GM21723 (cell line): ENCODE results near the gene PCIF1.
"Not testable (repeated sequence)": the region's sequence is repeated elsewhere in the genome, so short reads cannot be mapped to it uniquely, and the experiment has no call there.

ENCODE experiments used
- ATAC-seq: cut with Tn5 transposase; IDR thresholded peaks from one replicate; pipeline ENCODE4 v1.9.1; 2021; ENCODE audit warnings: mild to moderate bottlenecking, moderate library complexity; ENCODE audit not compliant: unreplicated experiment

PCIF1 gene

DNA sequence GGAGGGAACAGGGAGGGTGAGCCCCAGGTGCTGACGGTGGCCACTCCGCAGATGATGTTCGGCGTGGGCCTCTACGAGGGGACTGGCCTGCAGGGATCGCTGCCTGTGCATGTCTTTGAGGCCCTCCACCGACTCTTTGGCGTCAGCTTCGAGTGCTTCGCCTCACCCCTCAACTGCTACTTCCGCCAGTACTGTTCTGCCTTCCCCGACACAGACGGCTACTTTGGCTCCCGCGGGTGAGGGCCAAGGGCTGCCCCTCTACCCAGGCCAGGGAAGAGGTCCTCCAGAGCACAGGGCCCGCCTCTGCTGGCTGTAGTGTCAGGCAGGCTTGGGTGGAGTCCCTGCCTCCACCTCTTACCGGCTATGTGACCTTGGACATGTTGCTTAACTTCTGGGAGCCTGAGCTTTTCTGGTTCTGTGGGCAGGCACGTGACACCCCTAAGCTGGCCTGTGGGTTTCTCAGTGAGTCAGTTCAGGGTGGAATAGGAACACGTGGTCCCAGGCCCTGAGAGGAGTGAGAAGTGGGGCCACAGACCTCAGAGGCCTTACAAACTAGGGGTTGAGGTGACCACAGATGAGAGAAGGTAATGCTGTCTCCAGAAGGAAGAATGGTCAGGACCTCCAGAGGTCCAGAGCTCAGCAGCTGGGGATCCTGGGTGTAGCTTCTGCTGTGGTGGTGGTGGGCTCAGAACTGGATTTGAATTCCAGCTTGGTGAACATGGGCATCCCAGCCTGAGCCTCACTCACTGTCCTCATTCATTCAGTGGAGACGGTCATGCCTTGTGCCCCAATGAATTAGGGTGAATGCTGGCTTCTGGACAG lies 11.9 kb downstream of the PCIF1 start:
- no peak for ATAC-seq

DNA sequence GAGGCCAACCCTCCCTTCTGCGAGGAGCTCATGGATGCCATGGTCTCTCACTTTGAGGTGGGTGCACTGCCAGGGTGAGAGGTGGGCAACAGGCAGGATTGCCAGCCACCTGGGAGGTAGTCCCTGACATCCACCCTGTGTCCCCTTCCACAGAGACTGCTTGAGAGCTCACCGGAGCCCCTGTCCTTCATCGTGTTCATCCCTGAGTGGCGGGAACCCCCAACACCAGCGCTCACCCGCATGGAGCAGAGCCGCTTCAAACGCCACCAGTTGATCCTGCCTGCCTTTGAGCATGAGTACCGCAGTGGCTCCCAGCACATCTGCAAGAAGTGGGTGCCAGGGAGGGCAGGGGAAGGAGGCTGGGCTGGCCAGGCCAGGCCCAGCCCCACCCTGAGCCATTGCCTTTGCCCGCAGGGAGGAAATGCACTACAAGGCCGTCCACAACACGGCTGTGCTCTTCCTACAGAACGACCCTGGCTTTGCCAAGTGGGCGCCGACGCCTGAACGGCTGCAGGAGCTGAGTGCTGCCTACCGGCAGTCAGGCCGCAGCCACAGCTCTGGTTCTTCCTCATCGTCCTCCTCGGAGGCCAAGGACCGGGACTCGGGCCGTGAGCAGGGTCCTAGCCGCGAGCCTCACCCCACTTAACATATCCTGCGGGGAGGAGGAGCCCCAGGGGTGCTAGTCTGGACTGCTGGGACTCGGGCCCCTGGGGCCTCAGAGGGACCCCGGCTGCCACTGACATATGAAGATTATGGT lies 12.8 kb downstream of the PCIF1 start:
- ATAC-seq = no peak

DNA sequence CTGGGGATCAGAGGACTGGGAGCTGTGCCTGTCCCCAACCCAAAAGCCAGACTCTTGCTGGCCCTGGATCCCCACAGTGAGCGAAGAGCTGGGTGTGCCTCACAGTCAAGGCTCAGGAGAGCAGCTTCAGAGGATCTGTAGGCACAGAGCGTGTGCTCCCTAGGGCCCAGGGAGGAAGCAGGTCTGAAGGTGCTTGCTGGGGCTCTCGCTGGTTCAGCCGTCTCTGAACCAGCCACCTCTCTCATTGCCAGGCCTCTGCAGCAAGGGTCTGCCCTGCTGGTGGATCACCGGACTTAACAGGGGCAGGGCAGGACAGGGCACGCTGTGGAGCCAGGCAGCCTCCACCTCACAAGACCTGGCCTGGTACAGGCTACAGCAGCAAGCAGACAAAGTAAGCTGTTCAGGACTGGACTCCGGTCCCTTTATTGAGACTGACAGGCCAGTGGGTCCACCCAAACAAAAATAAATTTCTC lies 13.8 kb downstream of the PCIF1 start:
- no peak for ATAC-seq

DNA sequence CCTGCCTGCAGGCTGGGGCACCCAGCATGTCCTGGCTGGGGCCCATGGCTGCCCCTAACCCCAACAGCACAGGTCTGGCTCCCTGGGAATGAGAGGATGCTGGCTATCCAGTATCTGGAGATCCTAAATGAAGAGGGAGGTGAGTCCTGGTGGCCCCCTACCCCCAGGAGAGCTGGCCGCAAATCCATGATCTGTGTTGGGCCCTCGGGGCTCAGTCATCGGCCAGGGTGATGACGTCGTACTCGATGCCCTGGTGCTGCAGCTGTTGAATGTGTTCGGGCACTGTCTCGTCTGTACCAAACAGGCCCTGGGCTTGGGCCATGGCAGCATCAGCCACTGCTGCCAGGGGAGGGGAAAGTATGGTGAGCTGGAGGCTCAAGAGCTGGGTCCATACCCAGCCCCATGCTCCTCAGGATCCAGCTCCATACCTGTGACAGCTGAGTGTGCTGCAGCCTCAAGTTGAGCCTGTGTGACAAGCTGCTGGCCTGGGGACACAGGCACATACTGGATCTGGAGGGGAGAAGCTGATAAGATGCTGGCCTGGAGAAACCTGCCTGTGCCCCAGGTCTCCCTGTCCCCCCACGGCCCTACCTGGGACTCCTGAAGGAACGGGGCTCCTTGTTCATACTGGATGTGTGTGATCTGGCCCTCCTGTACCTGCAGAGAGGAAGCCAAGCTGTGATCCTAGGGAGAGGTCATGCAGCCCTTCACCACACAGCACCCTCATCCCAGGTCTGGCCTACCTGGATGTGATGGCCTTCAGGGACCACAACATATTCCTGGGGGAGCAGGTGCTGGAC lies 14.5 kb downstream of the PCIF1 start:
- ATAC-seq = no peak

DNA sequence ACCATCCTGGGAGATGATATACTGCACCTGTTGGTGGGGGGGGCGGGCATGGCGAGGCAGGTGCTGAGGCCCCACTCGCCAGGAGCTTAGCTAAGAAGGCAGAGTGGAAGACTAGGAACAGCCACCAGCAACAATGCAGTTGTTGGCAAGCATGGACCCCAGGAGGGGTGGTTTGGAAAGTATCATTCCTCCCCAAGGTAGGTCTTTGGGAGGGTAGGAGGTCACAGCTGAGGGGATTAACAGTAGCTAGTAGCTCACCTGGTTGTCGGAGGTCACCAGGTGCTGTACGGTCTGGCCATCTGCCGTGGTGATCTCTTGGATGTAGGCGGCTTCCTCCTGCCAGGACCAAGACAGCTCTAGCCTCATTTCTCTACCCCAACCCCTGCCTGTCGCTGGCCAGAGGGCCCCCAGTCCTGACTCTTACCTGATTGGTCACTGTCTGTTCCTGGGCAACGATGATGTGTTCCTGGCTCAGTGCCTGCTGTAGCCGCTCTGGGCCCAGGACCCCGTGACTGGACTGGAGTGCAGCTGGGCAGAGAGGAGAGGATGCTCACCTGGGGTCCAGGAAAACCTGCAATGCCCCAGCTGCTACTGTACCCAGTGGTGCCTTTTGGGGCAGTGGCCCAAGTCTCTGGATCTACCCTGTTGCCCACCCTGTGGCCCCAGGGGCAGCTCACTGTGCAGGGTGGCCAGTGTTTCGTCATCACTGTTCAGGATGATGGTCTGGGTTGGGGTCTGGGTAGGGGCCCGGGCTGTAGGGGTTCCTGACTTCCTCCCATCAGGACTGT lies 15.3 kb downstream of the PCIF1 start:
- no peak for ATAC-seq

DNA sequence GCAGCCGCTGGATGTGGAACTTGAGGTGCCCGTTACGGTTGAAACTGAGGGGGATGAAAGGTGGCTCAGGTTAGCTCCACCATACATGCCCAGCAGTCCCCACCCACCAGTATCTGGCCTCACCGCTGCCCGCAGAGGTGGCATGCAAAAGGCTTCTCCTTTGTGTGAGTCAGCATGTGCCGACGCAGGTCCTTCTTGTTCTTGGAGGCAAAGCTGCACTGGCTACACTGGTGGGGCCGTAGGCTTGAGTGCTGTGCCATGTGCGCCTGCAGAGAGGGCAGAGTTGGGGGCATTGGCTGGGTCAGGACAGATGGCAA lies 15.8 kb downstream of the PCIF1 start:
- ATAC-seq = no peak

DNA sequence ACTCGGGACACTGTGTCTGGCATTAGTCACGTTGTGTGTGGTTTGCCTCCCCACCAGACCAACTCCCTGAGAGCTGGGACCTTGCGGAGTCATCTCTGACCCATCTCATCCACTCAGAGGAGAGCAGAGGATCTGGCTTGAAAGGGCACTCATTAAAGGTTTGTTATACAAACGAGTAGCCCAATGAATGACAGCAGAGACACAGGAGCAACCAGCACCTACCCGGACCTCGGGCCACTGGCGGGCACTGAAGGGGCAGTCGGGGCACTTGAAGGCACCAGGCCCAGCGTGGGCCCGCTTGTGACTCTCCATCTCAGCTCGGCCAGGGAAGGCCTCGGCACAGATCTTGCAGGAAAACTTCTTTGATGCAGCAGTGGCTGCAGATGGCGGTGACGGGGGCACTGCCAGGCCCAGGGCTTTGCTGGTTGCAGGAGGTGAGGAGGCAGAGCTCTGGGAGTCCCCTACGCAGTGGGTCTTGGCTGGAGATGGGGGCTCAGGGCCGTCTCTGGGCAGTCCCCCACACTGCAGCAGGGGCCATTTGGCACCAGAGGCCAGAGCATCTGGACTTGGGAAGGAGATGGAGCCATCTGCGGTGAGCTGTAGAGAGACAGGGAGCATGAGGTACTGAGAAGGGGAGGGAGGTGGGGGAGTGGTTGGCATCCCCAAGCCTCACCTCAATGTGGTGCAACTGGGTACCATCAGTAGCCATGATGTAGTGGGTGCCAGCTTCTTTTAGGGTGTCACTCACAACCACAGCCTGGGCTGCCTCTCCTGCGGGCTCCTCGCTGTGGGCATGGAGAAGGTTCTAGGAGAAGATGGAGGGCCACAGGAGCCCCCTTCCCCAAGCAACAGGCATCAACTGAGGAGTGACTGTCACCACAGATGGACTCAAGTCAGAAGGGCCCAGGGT lies 17.7 kb downstream of the PCIF1 start:
- no peak for ATAC-seq

DNA sequence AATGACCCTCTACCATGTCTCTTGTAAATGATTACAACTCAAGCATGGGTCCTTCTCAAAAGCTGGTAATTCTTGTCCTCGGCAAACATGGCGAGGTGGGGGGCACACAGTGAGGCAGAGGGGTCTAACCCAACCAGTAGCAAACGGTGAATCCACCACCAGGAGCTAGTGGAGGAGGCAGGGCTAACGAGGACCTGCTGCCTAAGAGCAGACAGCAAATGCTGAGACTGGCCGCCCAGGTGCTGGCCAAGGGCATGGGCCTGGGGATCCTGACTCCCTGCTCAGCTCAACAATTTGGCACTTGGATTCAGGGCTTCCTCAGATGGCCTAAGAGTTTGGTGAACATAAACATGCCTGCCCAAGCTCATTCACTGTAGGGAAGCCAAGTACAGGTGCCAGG lies 18.4 kb downstream of the PCIF1 start:
- no peak for ATAC-seq

DNA sequence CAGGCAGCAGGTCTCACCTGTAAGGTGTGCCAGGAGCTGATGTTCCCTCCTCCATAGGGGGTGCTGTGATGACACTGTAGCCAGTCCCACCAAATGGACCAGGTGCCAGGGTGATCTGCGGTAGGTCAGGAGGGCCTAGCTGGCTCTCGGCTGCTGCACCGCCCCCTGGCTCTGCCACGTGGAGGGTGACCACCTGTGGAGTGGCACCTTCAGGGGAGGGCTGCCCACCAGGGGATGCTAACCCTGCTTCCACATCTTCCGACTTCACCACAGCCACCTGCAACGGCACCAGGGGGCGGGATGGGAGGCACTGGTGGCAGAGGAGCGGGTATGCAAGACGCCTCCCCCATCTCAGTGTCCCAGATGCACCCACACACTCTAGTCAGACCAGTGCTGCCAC lies 19.2 kb downstream of the PCIF1 start:
- no peak for ATAC-seq

DNA sequence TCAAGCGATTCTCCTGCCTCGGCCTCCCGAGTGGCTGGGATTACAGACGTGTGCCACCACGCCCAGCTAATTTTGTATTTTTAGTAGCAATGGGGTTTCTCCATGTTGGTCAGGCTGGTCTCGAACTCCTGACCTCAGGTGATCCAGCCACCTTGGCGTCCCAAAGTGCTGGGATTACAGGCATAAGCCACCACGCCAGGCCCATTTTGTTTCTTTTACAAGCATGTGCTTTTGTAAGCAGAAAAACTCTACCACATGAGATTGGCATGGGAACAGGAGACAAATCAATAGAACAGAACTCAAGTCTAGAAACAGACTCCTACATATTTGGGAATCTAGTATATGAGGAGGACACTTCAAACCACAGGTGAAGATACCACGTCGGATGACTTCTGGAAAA lies 21.8 kb downstream of the PCIF1 start:
- not testable (repeated sequence) for ATAC-seq

DNA sequence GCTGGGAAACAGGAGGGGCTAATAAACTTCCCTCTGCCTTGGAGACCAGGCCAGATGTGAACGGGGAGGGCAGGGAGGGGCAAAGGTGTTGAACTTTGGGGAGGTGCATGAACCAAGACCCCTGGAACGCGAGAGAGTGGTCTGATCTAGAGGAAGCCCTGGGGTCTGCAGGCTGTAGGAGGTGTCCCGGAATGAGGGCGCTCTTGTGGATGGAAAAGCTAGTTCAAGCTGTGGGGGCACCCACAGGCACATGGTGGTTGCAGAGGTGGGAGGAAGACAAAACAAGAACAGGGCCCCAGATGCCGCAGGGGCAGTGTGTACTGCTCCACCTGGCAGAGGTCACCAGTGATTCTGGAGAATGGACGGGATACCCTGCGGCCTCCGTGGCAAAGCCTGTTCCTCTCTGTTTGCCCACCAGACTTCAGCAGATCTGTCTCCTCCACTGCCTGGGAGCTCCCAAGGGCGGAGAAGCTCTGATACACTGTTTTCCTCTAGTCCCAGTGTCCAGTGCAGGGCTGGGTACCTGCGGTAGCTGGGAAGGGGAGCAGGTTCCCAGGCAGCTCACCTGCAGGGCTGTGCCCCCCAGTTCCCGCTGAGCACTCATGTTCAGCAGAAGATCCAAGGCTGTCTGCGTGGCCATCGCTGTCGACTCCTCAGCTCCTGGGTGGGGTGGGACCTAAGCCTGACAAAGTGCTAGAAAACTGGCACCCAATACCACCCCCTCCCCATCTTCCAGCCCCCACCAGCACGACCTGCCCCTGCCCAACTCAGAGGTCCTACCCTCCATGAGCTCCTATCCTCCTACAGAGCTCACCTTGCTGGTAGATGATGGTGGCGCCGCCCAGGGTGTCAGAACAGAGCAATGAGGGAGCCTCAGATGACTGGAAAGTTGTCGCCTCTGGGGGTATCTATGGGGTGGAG lies 22.8 kb downstream of the PCIF1 start:
- ATAC-seq = no peak

DNA sequence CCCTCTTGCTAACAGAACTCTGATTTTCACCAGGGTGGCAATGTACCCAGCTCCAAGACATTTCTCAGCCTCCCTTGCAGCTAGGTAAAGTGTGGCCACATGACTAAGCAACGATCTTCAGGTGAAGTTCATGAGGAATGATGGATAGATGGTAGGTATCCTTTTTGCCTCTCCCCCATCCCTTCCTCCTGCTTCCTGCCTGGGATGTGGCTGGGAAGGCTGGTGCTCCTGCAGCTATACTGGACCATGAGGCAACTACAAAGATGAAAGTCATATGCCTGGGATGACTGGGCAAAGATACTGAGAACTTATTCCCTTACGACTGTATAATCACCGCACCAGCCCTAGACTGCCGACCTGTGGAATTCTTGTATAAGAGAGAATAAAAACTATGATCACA lies 24.1 kb downstream of the PCIF1 start:
- ATAC-seq = no peak

DNA sequence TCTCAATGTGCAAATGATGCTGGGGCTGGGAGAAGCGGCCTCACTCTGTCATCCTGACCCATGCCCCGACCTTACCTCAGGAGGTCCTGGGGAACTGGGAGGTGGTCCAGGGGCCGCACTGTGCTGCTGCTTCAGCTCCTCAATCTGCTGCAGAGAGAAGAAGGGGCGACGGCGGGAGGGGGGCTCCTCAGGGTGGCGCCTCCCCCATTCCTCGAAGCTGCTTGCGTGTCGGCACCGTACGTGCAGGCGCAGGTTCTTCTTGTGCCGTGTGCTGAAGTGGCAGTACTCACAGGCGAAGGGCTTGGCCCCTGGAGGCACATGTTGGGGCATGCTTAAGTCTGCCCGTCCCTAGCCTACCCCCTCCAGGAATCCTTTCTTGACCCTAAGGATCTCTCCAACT lies 24.6 kb downstream of the PCIF1 start:
- ATAC-seq = no peak

DNA sequence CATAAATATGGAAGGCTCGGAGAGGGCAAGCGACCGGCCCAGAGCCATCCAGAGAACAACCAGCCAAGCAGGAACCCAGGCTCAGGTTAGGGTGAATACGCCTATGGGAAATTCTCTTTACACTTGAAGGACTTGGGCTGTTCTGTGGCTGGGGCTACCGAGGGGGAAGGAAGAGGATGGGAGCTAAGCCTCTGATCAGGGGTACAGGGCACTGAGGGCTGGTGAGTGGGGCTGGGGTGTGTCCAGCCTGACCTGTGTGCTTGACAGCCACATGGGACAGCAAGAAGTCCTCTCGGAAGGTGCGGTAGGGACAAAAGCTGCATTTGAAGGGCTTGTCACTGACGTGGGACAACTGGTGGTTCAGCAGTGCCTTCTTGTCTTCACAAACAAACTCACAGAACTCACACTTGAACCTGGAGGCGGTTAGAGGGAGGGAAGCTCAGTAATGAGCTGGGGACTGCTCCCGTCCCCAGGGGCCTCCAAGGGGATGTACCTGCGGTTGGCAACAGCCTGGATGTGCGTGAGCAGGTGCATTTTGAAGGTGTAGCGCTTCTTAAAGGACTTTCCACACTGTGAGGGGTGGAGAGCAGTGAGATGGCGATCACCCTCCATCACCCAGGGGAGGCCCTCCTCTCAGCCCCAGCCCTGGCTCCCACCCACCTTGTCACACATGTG lies 25.6 kb downstream of the PCIF1 start:
- no peak for ATAC-seq

DNA sequence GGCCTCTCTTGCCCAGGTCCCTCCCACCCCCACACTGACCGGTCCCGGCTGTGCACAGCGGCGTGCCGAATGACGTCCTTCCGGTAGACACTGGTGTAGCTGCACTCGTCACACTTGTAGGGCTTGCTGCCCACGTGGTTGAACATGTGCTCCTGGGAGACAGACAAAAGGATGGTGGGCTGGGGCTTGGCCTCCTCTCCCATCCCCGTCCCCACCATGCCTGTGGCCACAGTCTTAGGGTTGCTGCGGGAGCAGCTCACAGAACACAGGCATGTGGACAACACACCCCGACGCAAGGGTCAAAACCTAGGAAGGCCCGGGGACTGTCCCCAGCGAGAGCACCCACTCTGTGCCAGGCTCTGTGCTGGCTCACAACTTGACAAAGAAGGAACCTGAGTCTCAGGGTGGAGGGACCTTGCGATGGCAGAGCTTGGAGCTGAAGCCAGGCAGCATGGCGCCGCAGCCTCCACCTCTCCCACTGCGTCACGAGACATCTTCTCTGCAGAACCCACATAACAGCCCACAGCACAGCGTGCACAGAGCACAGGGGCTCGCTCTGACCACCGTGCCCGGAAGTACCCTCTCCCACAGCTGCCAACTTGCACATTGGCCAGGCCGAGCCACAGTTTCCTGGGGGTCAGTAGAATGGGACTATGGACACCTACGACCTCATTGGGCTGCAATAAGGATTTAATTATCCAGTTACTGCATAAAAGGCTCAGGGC lies 27.7 kb downstream of the PCIF1 start:
- no peak for ATAC-seq

DNA sequence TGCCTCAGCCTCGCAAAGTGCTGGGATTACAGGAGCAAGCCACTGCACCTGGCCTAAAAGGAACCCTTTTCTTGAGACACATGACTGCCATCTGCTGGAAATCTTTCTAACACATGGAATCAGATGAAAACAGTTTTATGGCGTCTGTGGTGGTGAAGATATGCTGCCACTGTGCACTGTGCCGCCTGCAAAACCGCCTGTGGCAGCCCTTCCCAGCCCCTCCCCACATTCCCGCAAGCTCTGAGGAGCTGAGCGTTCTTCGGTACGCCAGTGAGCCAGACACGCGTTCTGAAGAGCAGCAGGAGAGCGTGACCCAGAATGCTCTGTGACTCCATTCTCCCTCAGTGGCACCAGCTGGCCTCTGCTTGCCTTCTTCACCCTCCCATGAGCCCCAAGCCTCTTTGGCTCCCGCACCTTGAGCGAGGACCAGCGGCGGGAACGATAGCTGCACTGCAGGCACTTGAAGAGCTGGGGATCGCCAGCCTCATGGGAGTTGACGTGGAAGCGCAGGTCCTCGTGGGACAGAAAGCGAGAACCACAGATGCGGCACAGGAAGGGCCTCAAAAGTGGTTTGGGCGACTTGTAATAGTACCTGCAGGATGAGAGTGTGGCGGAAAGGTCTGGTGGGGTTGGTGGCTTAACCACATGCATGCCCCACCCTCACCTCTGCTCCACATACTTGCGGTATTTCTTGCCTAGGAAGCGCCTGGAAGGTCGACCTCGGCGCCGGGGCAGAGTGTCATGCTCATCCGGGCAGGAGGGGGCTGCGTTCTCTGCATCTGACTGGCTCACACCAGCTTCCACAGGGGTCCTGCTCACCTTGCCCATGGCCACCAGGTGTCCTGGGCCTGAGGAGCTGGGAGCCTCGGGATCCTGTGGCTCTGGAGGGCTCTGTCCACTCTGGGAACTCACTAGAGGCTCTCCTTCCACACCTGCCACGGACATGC lies 28.8 kb downstream of the PCIF1 start:
- ATAC-seq = no peak
